PFSK-1 (cell line): ENCODE measurements around the gene NPHP1. TPM values are rescaled to one million over a fixed set of nuclear protein-coding genes. Genes with fewer than 3 reads are reported as not detected.
A peak's percentile ranks its signal among the peaks of the same experiment; 100 is the strongest.

Experiments used
- FOXP2 ChIP-seq: optimal IDR thresholded peaks from 2 replicates; pipeline ENCODE3; 2011; ENCODE audit warnings: borderline replicate concordance, control low read depth, inconsistent platforms; ENCODE audit not compliant: insufficient read depth; ENCODE audit errors: extremely low read length, extremely low read depth
- POLR2AphosphoS5 ChIP-seq: IDR thresholded peaks from 2 replicates; pipeline ENCODE4 v1.6.1; 2012; ENCODE audit warnings: low read depth, mild to moderate bottlenecking, control low read depth, low read length, moderate library complexity
- REST ChIP-seq, 2 experiments: IDR thresholded peaks; 2 replicates each; pipeline versions ENCODE4 v1.6.1 to v1.8.0; 2011 to 2012; ENCODE audit warnings: low read depth in 2 of 2, low read length in 2 of 2, control low read depth in 1 of 2, inconsistent platforms in 1 of 2, mild to moderate bottlenecking in 1 of 2, moderate library complexity in 1 of 2; ENCODE audit not compliant: insufficient read depth in 1 of 2
- SIN3A ChIP-seq: IDR thresholded peaks from 2 replicates; pipeline ENCODE4 v1.6.1; 2012; ENCODE audit warnings: mild to moderate bottlenecking, low read length, moderate library complexity, borderline replicate concordance; ENCODE audit not compliant: insufficient read depth
- TAF1 ChIP-seq: IDR thresholded peaks from 2 replicates; pipeline ENCODE4 v1.6.1; 2012; ENCODE audit warnings: low read length, control low read depth, borderline replicate concordance; ENCODE audit not compliant: insufficient read depth
- polyA plus RNA-seq: library from polyadenylated mRNA; unstranded; fragments of >200 nt; gene quantifications from one replicate; pipeline ENCODE4 v1.2.1, GENCODE V29; 2012; ENCODE audit warnings: low read depth, missing spikeins; ENCODE audit not compliant: insufficient read length

NPHP1 gene
- polyA plus RNA-seq, result 1.7 TPM

DNA sequence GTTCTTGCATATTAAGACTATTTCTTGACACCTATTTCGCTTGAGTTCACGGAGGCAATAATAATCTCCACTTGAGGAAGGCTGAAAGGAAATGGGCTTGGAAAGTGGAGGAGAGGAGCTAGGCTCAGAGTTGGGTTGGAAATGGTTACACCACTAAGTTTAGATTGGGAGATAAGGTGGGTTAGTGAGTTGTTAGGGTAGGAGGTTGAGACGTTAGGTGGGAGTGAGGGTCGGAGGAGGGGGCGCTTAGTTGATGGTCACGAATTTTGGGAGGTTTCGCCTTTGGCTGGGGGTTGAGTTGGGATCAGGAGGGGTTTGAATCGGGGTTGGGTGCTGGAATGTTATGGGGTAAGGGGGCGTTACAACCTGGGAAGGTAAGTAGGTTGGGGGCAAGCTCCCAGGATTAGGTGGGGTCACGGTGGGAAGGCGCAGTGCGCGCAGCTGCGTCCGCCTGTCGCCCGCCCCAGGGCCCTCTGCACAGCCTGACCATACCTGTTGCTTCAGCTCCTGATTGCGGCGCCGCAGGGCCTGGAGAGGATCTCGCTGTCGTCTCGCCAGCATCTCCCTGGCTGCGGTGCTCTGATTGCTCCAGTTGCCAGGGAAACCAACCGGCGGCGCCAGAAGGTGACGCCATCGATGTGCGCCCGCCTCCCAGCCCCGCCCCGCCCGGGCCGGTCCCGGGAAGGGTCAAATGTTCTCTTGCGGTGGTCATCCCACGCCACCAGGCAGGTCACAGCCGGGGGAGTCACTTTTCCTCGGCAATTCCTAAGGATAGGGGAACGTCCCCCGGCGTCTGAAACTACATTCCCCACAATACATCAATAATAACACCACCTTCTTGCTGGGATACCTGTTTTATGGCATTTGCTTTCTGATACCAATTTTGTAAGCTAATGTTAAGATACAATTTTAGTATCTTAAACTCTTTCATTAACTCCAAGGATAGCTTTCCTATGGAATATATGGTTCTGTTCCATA is at the start of gene NPHP1:
NPHP1 (minus strand) TSS at position 606 of the 978 bp plus-strand sequence; CDS start at position 561, 45 bp downstream.
- no peak for TF ChIP-seq FOXP2
- no peak for TF ChIP-seq SIN3A
- TF ChIP-seq POLR2AphosphoS5, result peak; percentile 66

- TF ChIP-seq TAF1, result no peak
- no peak for TF ChIP-seq REST (IDR thresholded peaks at IDR 0.05; ENCODE audit: insufficient read depth in 1 of 2, low read depth in 2 of 2, low read length in 2 of 2)
- TF ChIP-seq FOXP2, result no peak
- no peak for TF ChIP-seq POLR2AphosphoS5
- TF ChIP-seq SIN3A, result no peak
Measured at GRCh38 chr2:110221938-110222337, 17.1 kb upstream of the NPHP1 start.

- no peak for TF ChIP-seq TAF1
- no peak for TF ChIP-seq REST (IDR thresholded peaks at IDR 0.05; ENCODE audit: insufficient read depth in 1 of 2, low read depth in 2 of 2, low read length in 2 of 2)
- TF ChIP-seq POLR2AphosphoS5, result no peak
Measured at GRCh38 chr2:110220190-110220564, 15.4 kb upstream of the NPHP1 start.

DNA sequence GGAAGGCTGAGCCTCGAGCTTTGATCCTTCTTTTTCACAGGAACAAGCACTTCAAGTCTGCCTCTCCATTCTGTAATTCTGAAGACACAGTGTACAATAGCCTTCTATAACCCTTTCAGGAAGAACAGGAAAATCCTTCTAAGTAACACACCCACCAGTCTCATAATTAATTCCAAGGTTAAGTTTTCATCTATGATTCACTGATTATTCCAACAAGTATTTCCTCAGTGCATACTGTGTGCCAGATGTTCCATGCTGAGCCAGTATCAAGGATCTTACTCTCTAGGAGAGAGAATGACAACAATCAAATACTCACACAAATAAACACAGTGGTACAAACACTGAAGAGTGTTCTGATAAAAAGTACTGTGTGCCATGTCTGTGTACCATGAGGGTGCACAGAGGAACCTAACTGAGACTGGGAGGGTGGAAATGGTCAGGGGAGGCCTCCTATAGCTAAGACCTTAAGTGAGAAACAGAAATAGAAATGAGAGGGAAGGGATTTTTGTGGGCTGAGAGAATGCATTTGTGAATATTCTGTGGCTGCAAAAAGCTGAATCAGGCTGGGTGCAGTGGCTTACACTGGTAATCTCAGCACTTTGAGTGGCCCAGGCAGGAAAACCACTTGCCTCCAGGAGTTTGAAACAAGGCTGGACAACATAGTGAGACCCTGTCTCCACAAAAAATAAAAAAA is 14.8 kb upstream of the NPHP1 start:
- TF ChIP-seq POLR2AphosphoS5 (no peak), FOXP2 (no peak), REST (IDR thresholded peaks at IDR 0.05; ENCODE audit: insufficient read depth in 1 of 2, low read depth in 2 of 2, low read length in 2 of 2) (no peak), SIN3A (no peak), TAF1 (no peak)

DNA sequence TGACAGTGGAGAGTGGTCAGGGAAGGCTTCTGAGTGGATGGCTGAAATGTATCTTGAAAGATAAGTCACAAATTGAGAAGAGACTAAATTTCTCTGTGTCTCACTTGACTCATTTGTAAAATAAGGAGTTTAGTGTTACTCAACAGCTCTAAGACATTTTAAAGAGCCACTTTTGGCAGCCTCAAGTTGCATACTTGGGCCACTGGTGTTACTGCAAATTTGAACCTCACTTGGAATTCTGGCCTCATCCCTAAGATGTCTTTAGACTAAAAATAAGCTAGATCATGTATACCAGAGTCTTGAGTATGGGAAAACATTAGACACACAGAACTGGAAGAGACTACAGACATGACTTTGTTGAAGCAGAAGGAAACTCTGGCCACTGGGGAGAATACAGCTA is 12.0 kb upstream of the NPHP1 start:
- TF ChIP-seq FOXP2 (no peak), SIN3A (no peak), TAF1 (no peak), REST (IDR thresholded peaks at IDR 0.05; ENCODE audit: insufficient read depth in 1 of 2, low read depth in 2 of 2, low read length in 2 of 2) (no peak), POLR2AphosphoS5 (no peak)
